Stimulated activated CD4-positive, alpha-beta T cell treated with anti-CD3 and anti-CD28 coated beads, Interleukin-15, amount 100 ng/mL, for 1 hour (primary cell): Measurements from ENCODE around the gene PRL.

Experiments
- DNase-seq, 2 donors: peaks; one replicate each; pipeline ENCODE4 v3.0.0-alpha.2; 2020; ENCODE audit warnings: low read depth in 1 of 2, low spot score in 1 of 2

PRL gene

GRCh38 chr6:22295145-22295544 lies 1.7 kb downstream of the PRL start:
- DNase-seq, result no peak

DNA sequence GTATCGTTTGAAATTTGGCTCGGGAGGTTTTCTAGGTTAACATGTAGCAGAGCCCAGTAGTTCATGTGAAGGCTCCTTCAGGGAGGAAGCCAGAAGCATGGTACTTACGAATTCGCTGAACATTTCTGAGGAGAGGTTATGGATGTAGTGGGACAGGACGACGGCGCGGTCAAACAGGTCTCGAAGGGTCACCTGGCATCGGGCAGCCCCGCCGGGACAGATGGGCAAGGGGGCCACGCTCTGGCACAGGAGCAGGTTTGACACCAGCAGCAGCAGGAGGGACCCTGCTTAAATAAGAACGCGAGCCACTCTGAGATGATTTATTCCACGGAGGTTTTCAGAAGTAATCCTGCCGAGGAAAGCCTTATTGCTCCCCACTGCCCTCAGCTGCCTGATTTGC lies 2.5 kb downstream of the PRL start:
- DNase-seq, result no peak

DNA sequence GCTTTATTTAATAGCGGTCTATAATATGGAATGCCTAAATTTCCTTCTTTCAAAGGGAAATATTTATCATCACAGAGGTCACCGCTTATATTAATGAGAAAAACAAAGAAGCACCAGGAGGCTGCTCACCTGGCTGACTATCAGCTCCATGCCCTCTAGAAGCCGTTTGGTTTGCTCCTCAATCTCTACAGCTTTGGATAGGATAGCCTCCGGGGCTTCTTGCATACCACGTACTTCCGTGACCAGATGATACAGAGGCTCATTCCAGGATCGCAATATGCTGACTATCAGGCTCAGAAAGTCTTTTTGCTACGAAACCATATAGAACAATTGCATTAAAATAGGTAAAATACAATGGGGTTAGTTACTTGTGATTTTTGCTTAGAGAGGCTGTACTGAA lies 6.8 kb downstream of the PRL start:
- no peak for DNase-seq

DNA sequence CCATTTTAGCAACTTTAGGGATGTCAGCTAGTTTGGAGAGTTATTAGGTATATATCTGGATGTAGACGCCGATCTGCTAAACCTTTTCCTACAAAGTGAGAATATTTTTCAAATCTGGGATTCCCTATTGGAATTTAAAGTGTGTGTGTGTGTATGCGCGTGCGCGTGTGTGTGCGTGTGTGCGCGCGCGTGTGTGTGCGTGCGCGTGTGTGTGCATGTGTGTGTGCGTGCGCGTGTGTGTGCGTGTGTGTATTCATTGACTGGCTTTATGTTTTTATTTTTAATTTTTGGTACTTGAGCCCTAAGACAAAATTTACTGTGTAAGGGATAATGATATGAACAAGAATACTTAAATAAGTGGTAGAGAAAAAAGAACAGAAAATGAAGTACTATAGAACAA lies 8.1 kb downstream of the PRL start:
- DNase-seq, result no peak

DNA sequence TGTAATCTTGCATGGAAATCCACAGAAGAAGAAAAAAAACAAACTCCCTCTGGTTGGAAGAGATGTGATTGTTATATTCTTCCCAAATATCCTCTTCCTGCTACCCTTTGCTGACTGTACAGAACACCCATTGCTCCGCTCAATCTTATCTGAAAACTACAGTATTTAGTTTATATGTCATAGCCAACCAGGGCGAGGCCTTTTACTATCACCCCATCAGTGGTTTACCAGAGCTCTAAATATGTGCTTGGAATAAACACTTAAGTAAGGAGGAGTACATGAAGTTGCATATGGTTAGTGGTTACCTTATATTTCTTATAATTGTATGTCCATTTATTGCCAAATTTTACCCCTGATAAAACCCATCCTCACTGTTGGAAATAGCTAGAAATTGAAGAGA lies 12.2 kb downstream of the PRL start:
- no peak for DNase-seq

DNA sequence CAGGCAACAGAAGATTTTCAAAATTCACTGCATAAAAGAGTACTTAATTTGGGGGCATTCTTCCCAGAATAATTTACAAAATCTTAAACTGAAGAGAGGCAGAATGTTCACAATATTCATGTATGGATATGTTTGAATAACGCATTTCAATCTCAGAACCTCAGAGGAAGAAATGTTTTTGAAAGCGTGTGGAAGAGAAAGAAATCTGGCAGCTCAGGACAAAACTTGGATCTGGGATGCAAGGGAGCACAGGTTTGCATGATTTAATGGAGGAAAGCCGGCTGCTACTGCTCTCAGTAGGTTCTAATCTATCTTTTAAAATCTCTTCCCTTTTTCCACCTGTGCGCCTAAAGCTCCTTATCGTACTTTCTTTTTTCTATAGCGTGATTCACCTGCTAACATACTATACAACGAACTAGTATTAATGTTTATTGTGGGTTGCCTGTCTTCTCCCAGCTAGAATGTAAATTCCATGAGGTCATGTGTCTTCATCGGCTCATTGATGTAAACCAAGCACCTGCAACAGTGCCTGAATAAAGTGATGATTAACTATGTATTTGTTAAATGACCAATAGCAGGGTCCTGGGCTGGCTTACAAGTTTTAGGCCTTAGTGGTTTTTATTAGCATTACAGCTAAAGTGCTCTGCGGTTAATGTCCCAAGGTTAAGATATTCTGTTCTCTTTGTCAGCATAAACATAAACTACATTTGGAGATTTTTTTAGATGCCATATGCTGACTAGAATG lies 15.3 kb downstream of the PRL start:
- no peak for DNase-seq

- no peak for DNase-seq
These were observed 17.4 kb downstream of the PRL start for GRCh38 chr6:22279427-22279826.

GRCh38 chr6:22271081-22271480 lies 25.8 kb downstream of the PRL start:
- DNase-seq, result no peak

GRCh38 chr6:22263748-22264147 lies 33.1 kb downstream of the PRL start:
- no peak for DNase-seq

DNA sequence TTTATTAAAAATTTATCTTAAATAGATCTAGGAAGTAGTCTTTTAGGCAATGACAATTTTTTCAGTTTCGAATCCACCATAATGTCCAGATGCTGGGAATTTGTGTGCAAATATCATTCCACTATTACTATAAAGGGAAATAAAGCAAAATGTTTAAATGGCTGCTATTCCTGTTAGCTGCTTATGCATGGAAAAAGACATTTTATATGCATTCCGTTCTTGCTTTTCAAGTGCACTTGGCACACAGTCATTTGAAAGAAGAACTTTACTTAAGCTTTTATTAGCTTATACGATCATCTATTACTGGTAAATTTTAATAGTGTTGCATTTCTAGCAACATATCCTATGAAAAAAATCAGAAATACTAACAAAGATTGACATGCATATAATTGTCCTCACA lies 42.0 kb downstream of the PRL start:
- no peak for DNase-seq

DNA sequence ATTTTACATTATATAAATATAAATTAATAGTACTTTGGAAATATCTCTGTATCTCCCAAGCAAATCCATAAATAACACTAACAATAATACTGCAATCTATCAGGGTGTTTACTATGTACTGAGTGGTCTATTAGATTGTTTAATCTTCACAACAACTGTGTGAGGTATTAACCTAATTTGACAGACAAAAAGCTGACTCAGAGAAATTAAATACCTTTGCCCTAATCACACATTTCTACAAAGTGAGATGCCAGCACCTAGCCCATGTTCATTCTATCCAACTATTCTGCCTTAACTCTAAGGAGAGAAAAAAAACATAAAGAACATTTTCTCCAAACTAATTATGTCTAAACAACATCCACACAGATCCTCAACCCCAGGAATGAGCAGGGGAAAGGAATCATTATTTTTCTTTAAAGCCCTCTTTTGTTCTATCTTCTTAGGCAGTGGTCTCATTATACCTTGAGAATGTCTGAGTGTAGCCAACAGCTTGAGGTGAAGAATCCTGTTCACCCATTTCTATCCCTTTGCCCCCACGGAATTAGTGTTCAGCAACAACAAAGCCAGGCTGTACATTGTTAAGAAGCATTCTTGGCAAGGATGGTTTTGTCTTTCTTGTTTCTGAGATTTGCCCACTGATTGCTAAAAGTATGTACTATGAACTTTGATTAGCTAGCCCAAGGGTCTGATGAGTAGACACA lies 42.7 kb downstream of the PRL start:
- DNase-seq, result no peak

DNA sequence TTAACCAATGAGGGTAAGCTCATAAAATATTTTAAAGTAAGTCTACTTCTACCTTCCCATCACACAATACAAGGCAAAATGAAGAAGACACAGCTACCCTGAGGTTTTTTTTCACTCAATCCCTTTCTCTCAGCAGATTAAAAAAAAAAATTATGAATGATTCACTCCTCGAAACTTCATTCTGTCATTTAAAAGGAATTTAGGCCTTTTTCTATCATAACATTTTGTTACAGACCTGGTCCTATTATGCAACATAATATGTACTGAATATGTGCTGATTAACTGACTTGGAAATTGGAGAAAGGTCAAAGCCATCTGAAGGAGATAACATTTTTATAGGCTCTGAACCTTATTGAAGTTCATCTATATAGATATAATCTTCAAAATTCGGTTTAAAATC lies 45.5 kb downstream of the PRL start:
- DNase-seq, result no peak

DNA sequence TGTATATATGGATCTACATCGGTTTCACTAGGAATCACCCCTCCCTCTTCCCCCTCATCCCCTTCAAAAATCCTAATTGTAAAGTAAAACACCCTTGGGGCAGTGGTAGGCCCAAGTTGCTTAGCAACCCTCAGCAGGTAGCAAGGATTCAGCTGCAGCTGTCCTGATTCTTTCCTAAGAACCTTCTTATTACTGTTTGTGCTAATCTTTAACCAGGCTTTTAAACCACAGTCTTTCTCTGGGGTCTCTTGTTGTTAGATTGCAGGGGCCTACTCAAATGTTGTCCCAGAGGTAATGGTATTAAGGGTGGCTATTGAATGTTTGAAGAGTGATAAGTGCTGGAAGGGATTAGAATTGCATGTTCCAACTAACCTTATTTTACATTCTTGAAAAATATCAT lies 46.4 kb downstream of the PRL start:
- DNase-seq, result no peak

GRCh38 chr6:22249711-22250350 lies 47.0 kb downstream of the PRL start:
- DNase-seq, result no peak

DNA sequence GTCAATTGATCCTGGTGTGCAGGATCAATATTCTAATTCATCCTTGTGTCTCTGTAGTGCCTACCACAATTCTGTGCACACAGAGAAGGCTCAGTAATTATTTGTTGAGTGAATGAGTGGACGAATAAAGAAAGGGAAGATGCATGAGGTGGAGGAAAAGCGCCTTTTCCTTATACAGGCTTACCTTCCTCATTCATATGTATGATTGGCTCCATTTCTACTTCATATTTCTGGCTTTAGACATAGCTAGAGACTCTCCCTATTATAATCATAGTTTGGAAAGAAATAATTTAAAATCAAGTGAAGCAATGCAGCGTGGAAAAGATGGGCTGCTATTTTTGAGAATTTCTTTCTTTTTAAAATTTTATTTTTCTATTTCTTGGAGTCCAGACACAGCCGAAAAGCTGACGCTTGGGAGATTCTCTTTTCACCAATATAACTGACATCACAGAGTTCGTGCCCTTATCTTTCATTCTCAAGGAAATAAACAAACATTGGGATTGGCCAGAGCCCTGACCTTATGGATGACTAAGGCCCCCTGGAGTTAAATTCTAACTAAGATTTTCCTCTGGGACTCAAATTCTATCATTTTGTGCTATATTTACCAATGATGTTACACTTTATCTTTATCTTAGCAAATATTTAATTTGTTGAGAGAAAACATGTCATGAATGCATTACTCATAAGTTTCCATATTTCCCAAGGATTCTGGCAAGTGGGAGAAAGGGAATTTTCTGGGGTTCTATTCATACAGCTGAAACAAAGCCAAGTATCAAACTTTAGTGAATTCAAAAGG lies 48.1 kb downstream of the PRL start:
- no peak for DNase-seq

DNA sequence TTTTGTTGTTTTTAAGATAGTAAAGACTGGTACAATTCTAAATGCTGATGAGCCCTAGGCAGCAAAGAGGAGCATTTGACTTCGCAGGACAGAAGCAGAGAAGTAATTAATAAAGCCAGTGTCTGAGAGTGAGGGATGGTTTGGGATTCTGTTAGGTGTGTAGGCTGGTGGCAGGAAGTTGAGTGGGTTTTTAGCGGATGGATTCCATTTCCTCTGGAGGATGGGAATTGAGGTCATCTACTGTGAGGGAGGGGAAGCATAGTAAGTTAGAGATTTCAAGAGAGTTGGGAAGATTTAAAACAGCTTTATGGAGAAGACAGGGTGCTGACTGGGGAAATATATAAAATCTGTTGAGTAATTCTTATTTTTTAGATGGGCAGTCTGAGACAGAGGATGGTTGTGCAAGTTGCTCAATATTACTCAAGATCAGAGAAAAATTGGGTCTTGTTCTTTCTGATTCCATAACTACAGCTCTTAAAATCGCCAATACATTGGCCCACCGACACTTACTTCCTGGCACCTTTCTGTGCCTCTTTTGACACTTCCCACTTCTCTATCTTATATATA lies 48.8 kb downstream of the PRL start:
- DNase-seq, result no peak

DNA sequence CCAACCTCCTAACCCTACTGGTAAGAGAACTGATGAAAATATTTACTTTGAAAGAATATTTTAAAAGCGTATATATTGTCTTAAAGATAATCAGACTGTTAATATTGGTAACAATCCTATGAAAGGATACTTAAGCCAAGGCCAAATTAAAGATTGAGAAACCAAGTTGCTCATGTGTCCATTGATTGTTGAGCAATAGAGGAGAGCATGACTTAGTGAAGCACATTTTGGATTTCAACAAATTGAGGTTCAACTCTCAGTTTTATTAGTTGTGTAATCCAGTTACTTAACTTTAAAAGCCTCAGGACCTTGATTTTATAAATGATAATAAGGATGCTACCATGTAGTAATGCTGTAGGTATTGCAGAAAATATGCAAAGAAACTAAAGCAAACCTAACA lies 56.8 kb downstream of the PRL start:
- DNase-seq, result no peak

DNA sequence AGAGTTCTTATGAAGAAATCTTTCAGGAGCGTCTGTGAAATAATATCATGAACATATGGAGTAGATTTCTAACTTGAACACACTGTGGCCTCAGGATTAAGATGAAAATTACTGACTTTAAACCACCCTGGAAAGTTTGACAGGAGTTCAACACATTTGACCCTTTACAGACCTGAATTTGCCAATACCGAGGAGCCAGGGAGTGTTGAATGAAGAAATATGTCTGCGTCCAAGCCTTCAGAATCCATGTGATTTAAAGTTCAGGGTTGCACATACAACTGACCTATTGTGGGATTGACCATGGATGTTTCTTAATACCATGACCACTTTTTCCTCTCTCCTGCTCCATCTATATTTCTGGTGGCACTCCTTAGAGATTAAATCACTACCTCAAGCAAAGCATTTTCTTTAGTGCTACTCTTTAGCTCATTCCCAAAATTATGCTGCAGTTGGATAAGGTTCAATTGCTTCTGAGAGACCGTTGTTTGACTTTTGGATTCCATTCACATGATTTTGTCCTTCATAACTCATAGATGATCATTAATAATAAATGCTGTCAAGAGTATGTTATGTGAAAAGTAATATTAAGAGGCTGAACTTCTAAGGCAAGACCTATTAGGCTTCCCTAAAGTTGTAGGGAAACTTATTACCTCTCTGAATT lies 57.4 kb downstream of the PRL start:
- DNase-seq, result no peak

DNA sequence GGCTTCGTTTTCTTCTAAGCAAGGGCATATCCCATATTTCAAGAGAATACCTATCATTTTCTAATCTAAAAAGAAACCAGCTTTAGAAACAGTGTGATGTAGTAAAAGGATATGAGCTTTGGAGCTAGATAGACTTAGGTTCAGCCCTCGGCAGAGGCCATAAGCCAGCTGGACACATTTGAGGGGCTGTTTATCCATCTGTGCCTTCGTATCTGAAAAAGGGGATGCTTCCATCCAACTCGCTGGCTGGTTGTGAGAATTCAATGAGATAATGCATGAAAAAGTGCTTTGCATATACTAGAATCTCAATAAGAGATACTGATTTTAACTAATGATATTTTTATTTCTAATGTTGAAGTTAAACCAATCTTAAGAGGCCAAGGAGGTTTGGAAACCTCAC lies 58.0 kb downstream of the PRL start:
- no peak for DNase-seq

- no peak for DNase-seq
These were observed 59.3 kb downstream of the PRL start for GRCh38 chr6:22237526-22237925.
